IMR-90 (cell line): ENCODE results near the gene PRC1. TPM values are rescaled to one million over a fixed set of nuclear protein-coding genes. Genes with fewer than 3 reads are reported as not detected.

Experiments used
- ATAC-seq: fragments of 200-7000 bp; cut with Tn5 transposase; 2 replicates; pipeline ENCODE4 v1.9.1; 2020; ENCODE audit warnings: low read depth, mild to moderate bottlenecking, moderate library complexity
- BruUV-seq: library from RNA; stranded (reverse); fragments of 400-500 nt; replicated peaks from 2 replicates; lab custom pipeline; 2021; lab: Mats Ljungman, UMichigan
- CTCF ChIA-PET: fragments of 300-600 bp; formaldehyde crosslinking; extraction: SDS; loops from one replicate; lab custom pipeline; 2021; ENCODE audit warnings: antibody characterized with exemption; lab: Yijun Ruan, JAX
- POLR2A ChIA-PET: fragments of 300-600 bp; sonication (Branson Sonifier 250); formaldehyde crosslinking; loops from one replicate; lab custom pipeline; 2022; ENCODE audit warnings: antibody characterized with exemption; ENCODE audit not compliant: unreplicated experiment; lab: Charles Lee
- DNase-seq: peaks from one replicate; pipeline ENCODE4 v3.0.0; 2013
- H2AFZ ChIP-seq: replicated peaks from 2 replicates; pipeline ENCODE3; 2013; ENCODE audit warnings: low read length, mild to moderate bottlenecking; ENCODE audit not compliant: poor library complexity
- H2AK5ac ChIP-seq: 2 replicates; pipeline ENCODE4 v1.6.1; 2013; ENCODE audit warnings: low read depth, low read length, inconsistent platforms
- H2AK9ac ChIP-seq: replicated peaks from 2 replicates; pipeline ENCODE3; 2013; ENCODE audit warnings: mild to moderate bottlenecking, low read depth, low read length, moderate library complexity; ENCODE audit not compliant: poor library complexity
- H2BK120ac ChIP-seq: 2 replicates; pipeline ENCODE4 v1.6.1; 2013; ENCODE audit warnings: low read depth, low read length, inconsistent platforms
- H2BK15ac ChIP-seq: 3 replicates; pipeline ENCODE4 v1.6.1; 2013; ENCODE audit warnings: low read depth, low read length, inconsistent platforms
- H2BK20ac ChIP-seq: 2 replicates; pipeline ENCODE4 v1.6.1; 2013; ENCODE audit warnings: low read depth, mild to moderate bottlenecking, inconsistent platforms, low read length, moderate library complexity
- H2BK5ac ChIP-seq: 2 replicates; pipeline ENCODE4 v1.6.1; 2013; ENCODE audit warnings: mild to moderate bottlenecking, low read depth, low read length, inconsistent platforms; ENCODE audit not compliant: poor library complexity, severe bottlenecking
- H3K14ac ChIP-seq: replicated peaks from 2 replicates; pipeline ENCODE4 v1.6.1; 2013; ENCODE audit warnings: low read depth, low read length, inconsistent platforms
- H3K18ac ChIP-seq: 2 replicates; pipeline ENCODE4 v1.6.1; 2013; ENCODE audit warnings: low read depth, low read length, control low read depth
- H3K23ac ChIP-seq: 2 replicates; pipeline ENCODE4 v1.6.1; 2013; ENCODE audit warnings: low read depth, low read length, inconsistent platforms
- H3K27ac ChIP-seq: 2 replicates; pipeline ENCODE4 v1.5.1; 2013; ENCODE audit warnings: mild to moderate bottlenecking, control low read depth, low read length; ENCODE audit not compliant: insufficient read depth
- H3K27me3 ChIP-seq: 2 replicates; pipeline ENCODE4 v1.6.1; 2013; ENCODE audit warnings: low read length; ENCODE audit not compliant: control insufficient read depth, insufficient read depth
- H3K36me3 ChIP-seq: 2 replicates; pipeline ENCODE4 v1.6.1; 2013; ENCODE audit warnings: low read length, mixed read lengths; ENCODE audit not compliant: control insufficient read depth, insufficient read depth
- H3K4ac ChIP-seq: 2 replicates; pipeline ENCODE4 v1.6.1; 2013; ENCODE audit warnings: low read depth, low read length, inconsistent platforms
- H3K4me1 ChIP-seq: 2 replicates; pipeline ENCODE4 v1.6.1; 2013; ENCODE audit warnings: low read length, mixed read lengths; ENCODE audit not compliant: control insufficient read depth, insufficient read depth
- H3K4me2 ChIP-seq: 2 replicates; pipeline ENCODE4 v1.6.1; 2013; ENCODE audit warnings: low read depth, mild to moderate bottlenecking, control low read depth, low read length, moderate library complexity
- H3K4me3 ChIP-seq: 2 replicates; pipeline ENCODE4 v1.5.1; 2013; ENCODE audit warnings: low read depth, mild to moderate bottlenecking, control low read depth, low read length, moderate library complexity; ENCODE audit not compliant: insufficient read depth
- H3K56ac ChIP-seq: 2 replicates; pipeline ENCODE4 v1.6.1; 2013; ENCODE audit warnings: low read length, inconsistent platforms; ENCODE audit not compliant: insufficient read depth; ENCODE audit errors: extremely low read depth
- H3K79me1 ChIP-seq, 2 experiments: 2 replicates each; pipeline ENCODE4 v1.6.1; 2013; ENCODE audit warnings: low read length in 2 of 2, inconsistent platforms in 1 of 2, low read depth in 1 of 2
- H3K9ac ChIP-seq: 2 replicates; pipeline ENCODE4 v1.6.1; 2013; ENCODE audit warnings: low read depth, low read length, control low read depth
- H3K9me1 ChIP-seq: 2 replicates; pipeline ENCODE4 v1.6.1; 2013; ENCODE audit warnings: low read length, inconsistent platforms; ENCODE audit not compliant: insufficient read depth
- H3K9me3 ChIP-seq: 2 replicates; pipeline ENCODE4 v1.6.1; 2013; ENCODE audit warnings: low read length; ENCODE audit not compliant: control insufficient read depth, insufficient read depth
- H4K20me1 ChIP-seq: 2 replicates; pipeline ENCODE4 v1.6.1; 2013; ENCODE audit warnings: low read length, inconsistent platforms; ENCODE audit not compliant: insufficient read depth
- H4K5ac ChIP-seq: 2 replicates; pipeline ENCODE4 v1.6.1; 2013; ENCODE audit warnings: mild to moderate bottlenecking, low read depth, low read length, control low read depth
- H4K8ac ChIP-seq, 2 experiments: 2 replicates each; pipeline ENCODE4 v1.6.1; 2013; ENCODE audit warnings: low read depth in 2 of 2, low read length in 2 of 2, control low read depth in 1 of 2, inconsistent platforms in 1 of 2
- H4K91ac ChIP-seq: 2 replicates; pipeline ENCODE4 v1.6.1; 2013; ENCODE audit warnings: low read depth, low read length, inconsistent platforms; ENCODE audit not compliant: insufficient read depth
- BHLHE40 ChIP-seq: fragments of 150-350 bp; IDR thresholded peaks from 2 replicates; pipeline ENCODE4 v1.6.1; 2016; ENCODE audit warnings: mild to moderate bottlenecking, low read depth, low read length
- CEBPB ChIP-seq: IDR thresholded peaks from 2 replicates; pipeline ENCODE4 v1.6.1; 2012; ENCODE audit warnings: low read depth, low read length, improper control_type of control experiment
- CHD1 ChIP-seq: IDR thresholded peaks from 2 replicates; pipeline ENCODE4 v1.6.1; 2012; ENCODE audit warnings: low read depth, low read length, improper control_type of control experiment
- FOS ChIP-seq: fragments of 150-350 bp; IDR thresholded peaks from 2 replicates; pipeline ENCODE4 v1.6.1; 2016; ENCODE audit warnings: low read depth, low read length
- MAZ ChIP-seq: IDR thresholded peaks from 2 replicates; pipeline ENCODE4 v1.6.1; 2012; ENCODE audit warnings: low read depth, mild to moderate bottlenecking, low read length, improper control_type of control experiment, moderate library complexity, borderline replicate concordance
- MXI1 ChIP-seq: IDR thresholded peaks from 2 replicates; pipeline ENCODE4 v1.6.1; 2012; ENCODE audit warnings: low read depth, mild to moderate bottlenecking, low read length, moderate library complexity, borderline replicate concordance
- NFE2L2 ChIP-seq: fragments of 150-350 bp; IDR thresholded peaks from 2 replicates; pipeline ENCODE4 v1.6.1; 2016; ENCODE audit warnings: low read depth, mild to moderate bottlenecking, low read length
- POLR2A ChIP-seq: IDR thresholded peaks from 2 replicates; pipeline ENCODE4 v1.6.1; 2012; ENCODE audit warnings: mild to moderate bottlenecking, low read depth, low read length
- RAD21 ChIP-seq: IDR thresholded peaks from 2 replicates; pipeline ENCODE4 v1.6.1; 2012; ENCODE audit warnings: low read length, improper control_type of control experiment
- USF2 ChIP-seq: fragments of 150-350 bp; IDR thresholded peaks from 2 replicates; pipeline ENCODE4 v1.6.1; 2017; ENCODE audit warnings: mild to moderate bottlenecking, antibody characterized with exemption, low read length, low read depth
- WGBS, 2 experiments: methylation state at CpG; one replicate each; pipeline versions ENCODE4 v1.1.5 to v1.1.7; 2013; ENCODE audit warnings: missing lambda C conversion rate in 2 of 2; ENCODE audit not compliant: insufficient read length in 1 of 2; ENCODE audit errors: extremely low coverage in 2 of 2; 5-methylcytosine and 5-hydroxymethylcytosine counted together
- dilution Hi-C: fragments of 300-500 bp; cut with HindIII; formaldehyde crosslinking; loops from one replicate; pipeline ENCODE4 v1.14.3; 2018; ENCODE audit warnings: low sequenced_read_pairs; ENCODE audit not compliant: unreplicated experiment
- in situ Hi-C: fragments of 300-500 bp; cut with MboI; formaldehyde crosslinking; loops from 3 replicates; pipeline ENCODE4 v1.14.3; 2019; ENCODE audit warnings: low sequenced_read_pairs, inconsistent platforms, mixed read lengths
- intact Hi-C: fragments of 100-400 bp; cut with micrococcal nuclease; formaldehyde crosslinking; loops from 2 replicates; pipeline ENCODE4 v1.10.0; 2022
- polyA plus RNA-seq, 3 experiments: library from polyadenylated mRNA; depleted of rRNA; stranded (reverse); fragments of >200 nt; gene quantifications; 2 replicates each; pipeline ENCODE4 v1.2.3, GENCODE V29; 2012; ENCODE audit warnings: low replicate concordance in 1 of 3
- total RNA-seq: library from RNA; depleted of rRNA; stranded (reverse); fragments of >200 nt; gene quantifications from 2 replicates; pipeline ENCODE4 v1.2.3, GENCODE V29; 2012

Gene PRC1
- total and polyA plus RNA-seq, 2 of the 4 experiments (the other 2 are of a cell fraction): 131 to 148 TPM

GRCh38 chr15:90957031-90957790 lies 37.1 kb downstream of the PRC1 start:
- Histone ChIP-seq H3K9ac (peak overlapping the region; percentile 69), H3K4me2 (peak overlapping the region; percentile 79), H2BK20ac (no peak overlapping the region), H3K18ac (no peak overlapping the region), H3K56ac (no peak overlapping the region), H3K14ac (peak overlapping the region; percentile 48; the same call in 1 of the 2 replicates), H3K4me3 (peak overlapping the region; percentile 64), H3K79me1 (peaks cover 6 to 27% of the 10 kb centered on the region in 2 experiments; a peak in 3 of 4 replicates), H3K4ac (peak overlapping the region; percentile 4), H3K9me3 (no peaks in the 10 kb centered on the region), H4K8ac (peak overlapping the region; percentile 60 to 68), H3K27me3 (no peaks in the 10 kb centered on the region), H3K27ac (peak overlapping the region; percentile 13; the same call in 1 of the 2 replicates), H2BK120ac (no peak overlapping the region), H2AK5ac (0 out of 2 replicates have a peak overlapping the region, but pooled peaks have one; percentile 19), H3K4me1 (peaks cover 6% of the 10 kb centered on the region), H4K5ac (0 out of 2 replicates have a peak overlapping the region, but pooled peaks have one; percentile 39), H4K91ac (no peak overlapping the region; the same call in 1 of the 2 replicates), H3K9me1 (no peaks in the 10 kb centered on the region), H2BK15ac (no peak overlapping the region), H3K36me3 (peaks cover 35% of the 10 kb centered on the region), H3K23ac (no peak overlapping the region), H2AK9ac (peak overlapping the region; percentile 83), H2AFZ (peak overlapping the region; percentile 90), H4K20me1 (no peaks in the 10 kb centered on the region; the same call in 1 of the 2 replicates), H2BK5ac (no peak overlapping the region)
- ChIA-PET CTCF (interaction anchor here (0.6 to 2.6 kb wide), 15 partner anchors 9 to 665 kb away, joined by 3 to 10 read pairs (median 5); partner anchors contain the start of gene UNC45A), POLR2A (interaction anchor here (0.6 kb wide), 1 partner anchor 24 kb away, joined by 4 read pairs; no protein-coding TSS in a partner anchor)
- DNase-seq: peak; percentile 39
- dilution Hi-C loops: no loop called here
- TF ChIP-seq POLR2A (no peak), BHLHE40 (no peak), RAD21 (no peak), MXI1 (no peak), USF2 (no peak), CHD1 (no peak), NFE2L2 (no peak), FOS (no peak), MAZ (peak; percentile 15; the same call in 1 of the 2 replicates), CEBPB (0 out of 2 replicates have a peak, but pooled peaks have one; percentile 50)
- 20% methylated on average over 26 of the region's 63 CpGs; no CpG with 5 or more reads in 1 of the 2 experiments for WGBS, 2 experiments
- intact Hi-C loops: loop anchor here (2.0 kb wide), 2 partner anchors 38 to 268 kb away; partner anchors contain the start of gene PRC1
- in situ Hi-C loops: loop anchor here (10.0 kb wide), 1 partner anchor 318 kb away; no protein-coding TSS in a partner anchor
- ATAC-seq: peak; percentile 27
- BruUV-seq: no TSS peak
